ENCODE results near the gene FBN1. TPM values are rescaled to one million over a fixed set of nuclear protein-coding genes. Genes with fewer than 3 reads are reported as not detected.

Gene FBN1
- polyA plus RNA-seq, 1 experiment: 565 TPM

DNA sequence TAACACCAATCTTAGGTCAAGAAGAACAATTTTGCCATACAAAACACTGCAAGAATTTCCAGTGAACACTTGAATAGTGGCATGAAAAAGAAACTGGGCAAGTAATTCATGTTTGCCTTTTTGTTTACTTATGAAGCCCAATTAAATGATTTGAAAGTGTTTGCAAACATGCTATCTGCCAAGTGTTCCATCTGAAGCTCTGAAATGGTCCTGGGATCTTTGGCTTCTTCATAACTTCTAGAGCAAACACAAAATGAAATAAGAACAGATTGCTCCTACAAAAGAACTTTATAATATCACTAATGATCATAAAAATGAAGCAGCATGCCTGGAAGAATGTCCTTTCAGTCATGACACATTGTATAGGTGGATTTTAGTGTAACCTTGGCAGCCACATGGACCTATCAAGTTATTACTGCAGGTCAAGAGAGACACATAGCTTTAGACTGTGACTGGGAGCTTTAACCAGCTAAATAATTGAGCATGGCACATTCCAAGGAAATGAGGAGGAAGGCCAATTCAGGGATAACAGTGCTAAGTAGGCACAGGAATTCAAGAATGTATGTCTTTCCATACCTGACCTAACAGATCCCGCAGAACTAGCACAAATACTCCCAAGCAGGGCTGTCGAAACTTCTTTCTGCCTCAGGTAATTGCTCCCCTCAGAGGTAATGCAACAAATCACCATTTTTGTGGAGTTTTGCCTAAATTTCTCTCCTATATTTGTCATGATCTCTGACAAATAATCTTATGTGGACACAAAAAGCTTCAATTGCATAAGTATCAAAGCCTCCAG lies 169.7 kb downstream of the FBN1 start:
- H3K36me3 ChIP-seq (ENCODE audit: control insufficient read depth, insufficient read depth, low read length): peaks cover 24% of the 10 kb centered on the region
- no peaks in the 10 kb centered on the region for H3K27me3 ChIP-seq (ENCODE audit: control insufficient read depth, insufficient read depth, low read length)
- TF ChIP-seq, protein P1, sequence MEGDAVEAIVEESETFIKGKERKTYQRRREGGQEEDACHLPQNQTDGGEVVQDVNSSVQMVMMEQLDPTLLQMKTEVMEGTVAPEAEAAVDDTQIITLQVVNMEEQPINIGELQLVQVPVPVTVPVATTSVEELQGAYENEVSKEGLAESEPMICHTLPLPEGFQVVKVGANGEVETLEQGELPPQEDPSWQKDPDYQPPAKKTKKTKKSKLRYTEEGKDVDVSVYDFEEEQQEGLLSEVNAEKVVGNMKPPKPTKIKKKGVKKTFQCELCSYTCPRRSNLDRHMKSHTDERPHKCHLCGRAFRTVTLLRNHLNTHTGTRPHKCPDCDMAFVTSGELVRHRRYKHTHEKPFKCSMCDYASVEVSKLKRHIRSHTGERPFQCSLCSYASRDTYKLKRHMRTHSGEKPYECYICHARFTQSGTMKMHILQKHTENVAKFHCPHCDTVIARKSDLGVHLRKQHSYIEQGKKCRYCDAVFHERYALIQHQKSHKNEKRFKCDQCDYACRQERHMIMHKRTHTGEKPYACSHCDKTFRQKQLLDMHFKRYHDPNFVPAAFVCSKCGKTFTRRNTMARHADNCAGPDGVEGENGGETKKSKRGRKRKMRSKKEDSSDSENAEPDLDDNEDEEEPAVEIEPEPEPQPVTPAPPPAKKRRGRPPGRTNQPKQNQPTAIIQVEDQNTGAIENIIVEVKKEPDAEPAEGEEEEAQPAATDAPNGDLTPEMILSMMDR (IDR thresholded peaks at IDR 0.05; ENCODE audit: insufficient read depth, low read depth, low read length): no peak
- H3K4me3 ChIP-seq (ENCODE audit: low read depth, low read length): no peak overlapping the region
- ChIA-PET CTCF (no interaction called here), POLR2A (no interaction called here)
- no peak for DNase-seq (ENCODE audit: low read depth)

DNA sequence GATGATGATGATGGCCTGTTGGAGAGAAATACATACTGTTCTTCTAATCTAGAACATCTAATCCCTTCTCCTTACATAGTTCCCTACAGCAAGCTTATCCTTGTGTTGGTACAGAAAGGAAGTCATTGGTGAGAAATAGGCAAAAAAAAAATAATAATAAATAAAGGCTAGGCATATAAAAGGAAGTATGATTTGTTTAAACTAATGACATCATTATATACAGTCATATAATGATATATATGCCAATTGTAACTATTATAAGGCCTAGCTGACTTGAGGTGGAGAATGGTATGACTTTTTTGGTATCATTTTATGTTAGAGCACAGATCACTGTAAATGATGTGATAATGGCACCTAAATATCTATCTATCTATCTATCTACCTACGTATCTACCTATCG lies 171.8 kb downstream of the FBN1 start:
- Histone ChIP-seq H3K27me3 (ENCODE audit: control insufficient read depth, insufficient read depth, low read length) (no peaks in the 10 kb centered on the region), H3K4me3 (ENCODE audit: low read depth, low read length) (no peak overlapping the region), H3K36me3 (ENCODE audit: control insufficient read depth, insufficient read depth, low read length) (peaks cover 34% of the 10 kb centered on the region)
- ChIA-PET CTCF (interaction anchor here (1.1 kb wide), 1 partner anchor 17 kb away, joined by 3 read pairs; no protein-coding TSS in a partner anchor), POLR2A (no interaction called here)
- no peak for DNase-seq (ENCODE audit: low read depth)
- TF ChIP-seq, protein P1 (IDR thresholded peaks at IDR 0.05; ENCODE audit: insufficient read depth, low read depth, low read length): no peak

DNA sequence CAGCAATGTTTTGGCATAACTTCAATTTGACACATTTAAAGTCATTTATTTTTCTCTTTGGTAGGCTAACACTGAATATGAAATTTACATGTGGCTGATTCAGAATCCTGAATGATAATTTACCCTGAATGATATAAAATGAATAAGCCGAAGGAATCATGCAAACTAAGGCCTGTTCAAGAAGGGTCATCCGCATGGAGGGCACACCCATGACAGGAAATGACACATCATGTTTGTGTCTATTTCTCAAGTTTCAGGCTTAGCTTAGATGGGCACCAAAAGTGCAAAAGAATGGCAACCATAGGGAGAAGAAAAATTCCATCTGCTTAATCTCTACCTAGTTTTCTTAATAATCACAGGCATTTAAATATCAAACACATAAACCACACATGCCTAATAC lies 172.8 kb downstream of the FBN1 start:
- no peaks in the 10 kb centered on the region for H3K27me3 ChIP-seq (ENCODE audit: control insufficient read depth, insufficient read depth, low read length)
- TF ChIP-seq, protein P1 (IDR thresholded peaks at IDR 0.05; ENCODE audit: insufficient read depth, low read depth, low read length): no peak
- ChIA-PET CTCF (no interaction called here), POLR2A (no interaction called here)
- peaks cover 35% of the 10 kb centered on the region for H3K36me3 ChIP-seq (ENCODE audit: control insufficient read depth, insufficient read depth, low read length)
- no peak overlapping the region for H3K4me3 ChIP-seq (ENCODE audit: low read depth, low read length)
- no peak for DNase-seq (ENCODE audit: low read depth)

DNA sequence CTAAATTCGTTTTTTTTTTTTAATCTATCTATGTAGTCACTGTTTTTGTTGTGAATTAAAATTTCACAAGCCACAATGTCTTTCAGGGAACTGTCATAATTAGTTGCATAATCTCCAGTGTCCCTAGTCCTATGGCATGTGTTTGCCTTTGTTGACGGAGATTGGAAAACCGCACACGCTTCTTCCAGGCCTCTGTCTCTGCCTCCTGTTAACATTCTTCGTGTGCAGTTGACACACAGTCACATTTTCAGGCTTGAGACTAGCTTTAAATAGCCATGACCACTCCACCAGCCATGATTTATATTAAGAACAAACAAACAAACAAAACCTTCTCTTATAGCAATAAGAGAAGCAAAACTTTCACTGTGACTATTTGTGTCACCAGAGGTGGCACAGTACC lies 174.4 kb downstream of the FBN1 start:
- DNase-seq (ENCODE audit: low read depth): no peak
- ChIA-PET POLR2A (no interaction called here), CTCF (interaction anchor here (0.9 kb wide), 1 partner anchor 10 kb away, joined by 3 read pairs; no protein-coding TSS in a partner anchor)
- TF ChIP-seq, protein P1 (IDR thresholded peaks at IDR 0.05; ENCODE audit: insufficient read depth, low read depth, low read length): no peak
- Histone ChIP-seq H3K27me3 (ENCODE audit: control insufficient read depth, insufficient read depth, low read length) (no peaks in the 10 kb centered on the region), H3K36me3 (ENCODE audit: control insufficient read depth, insufficient read depth, low read length) (peaks cover 42% of the 10 kb centered on the region), H3K4me3 (ENCODE audit: low read depth, low read length) (no peak overlapping the region)

DNA sequence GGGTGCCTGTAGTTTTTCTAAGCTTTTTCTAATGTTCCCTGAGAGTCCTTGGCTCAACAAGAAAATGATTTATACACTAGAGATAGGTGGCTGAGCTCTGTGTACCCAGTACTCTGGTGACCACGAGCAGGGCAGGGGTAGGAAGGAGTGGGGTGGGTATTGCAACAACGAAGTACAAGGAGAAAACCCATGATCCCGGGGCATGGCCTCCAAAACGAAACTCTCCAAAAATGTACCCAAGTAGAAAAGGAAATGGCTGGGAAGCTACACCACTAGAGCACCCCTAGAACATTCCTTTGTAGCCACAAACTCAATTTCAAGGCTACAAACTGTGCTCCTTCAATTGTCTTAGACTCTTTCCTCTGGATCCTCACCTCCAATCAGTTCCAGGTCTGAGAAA lies 175.4 kb downstream of the FBN1 start:
- Histone ChIP-seq H3K4me3 (ENCODE audit: low read depth, low read length) (no peak overlapping the region), H3K27me3 (ENCODE audit: control insufficient read depth, insufficient read depth, low read length) (no peaks in the 10 kb centered on the region), H3K36me3 (ENCODE audit: control insufficient read depth, insufficient read depth, low read length) (peaks cover 47% of the 10 kb centered on the region)
- TF ChIP-seq, protein P1 (IDR thresholded peaks at IDR 0.05; ENCODE audit: insufficient read depth, low read depth, low read length): no peak
- CTCF ChIA-PET: interaction anchor here (1.3 kb wide), 1 partner anchor 9 kb away, joined by 4 read pairs; no protein-coding TSS in a partner anchor
- no peak for DNase-seq (ENCODE audit: low read depth)
- POLR2A ChIA-PET: no interaction called here
